Activated CD4-positive, CD25-positive, alpha-beta regulatory T cell treated with anti-CD3 and anti-CD28 coated beads, Interleukin-2, amount 50 U/mL, for 24 hours (primary cell): ENCODE measurements around the gene CIDEC.

Source experiments
- ATAC-seq, 2 donors: fragments of 150-1000 bp; cut with Tn5 transposase; one replicate each; pipeline ENCODE4 v1.10.0; 2021; ENCODE audit warnings: mild to moderate bottlenecking in 1 of 2, moderate library complexity in 1 of 2

Gene CIDEC

GRCh38 chr3:9879830-9880549 is at the start of gene CIDEC:
Gene CIDEC, minus strand, starts transcription at chr3:9880253. Its CDS starts 1,767 bp downstream, at chr3:9878486.
- ATAC-seq, result no peak

DNA sequence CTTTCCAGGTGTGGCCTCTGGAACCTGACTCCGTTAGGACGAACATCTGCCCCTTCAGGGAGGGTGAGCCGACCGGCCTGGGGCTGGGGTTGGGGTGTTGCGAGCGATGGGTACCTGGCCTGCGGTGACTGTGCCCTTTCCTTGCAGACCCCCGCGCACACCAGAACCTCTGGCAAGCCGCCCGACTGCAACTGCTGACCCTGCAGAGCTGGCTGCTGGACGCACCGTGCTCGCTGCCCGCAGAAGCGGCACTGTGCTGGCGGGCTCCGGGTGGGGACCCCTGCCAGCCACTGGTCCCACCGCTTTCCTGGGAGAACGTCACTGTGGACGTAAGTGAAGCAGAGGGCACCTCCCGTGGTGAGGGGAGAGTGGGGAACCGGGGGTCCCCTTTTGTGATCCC is 48.1 kb upstream of the CIDEC start:
- no peak for ATAC-seq

- ATAC-seq, result no peak
Measured at GRCh38 chr3:9918261-9919038, 38.4 kb upstream of the CIDEC start.

- ATAC-seq, result no peak
Measured at GRCh38 chr3:9917820-9918219, 37.8 kb upstream of the CIDEC start.

DNA sequence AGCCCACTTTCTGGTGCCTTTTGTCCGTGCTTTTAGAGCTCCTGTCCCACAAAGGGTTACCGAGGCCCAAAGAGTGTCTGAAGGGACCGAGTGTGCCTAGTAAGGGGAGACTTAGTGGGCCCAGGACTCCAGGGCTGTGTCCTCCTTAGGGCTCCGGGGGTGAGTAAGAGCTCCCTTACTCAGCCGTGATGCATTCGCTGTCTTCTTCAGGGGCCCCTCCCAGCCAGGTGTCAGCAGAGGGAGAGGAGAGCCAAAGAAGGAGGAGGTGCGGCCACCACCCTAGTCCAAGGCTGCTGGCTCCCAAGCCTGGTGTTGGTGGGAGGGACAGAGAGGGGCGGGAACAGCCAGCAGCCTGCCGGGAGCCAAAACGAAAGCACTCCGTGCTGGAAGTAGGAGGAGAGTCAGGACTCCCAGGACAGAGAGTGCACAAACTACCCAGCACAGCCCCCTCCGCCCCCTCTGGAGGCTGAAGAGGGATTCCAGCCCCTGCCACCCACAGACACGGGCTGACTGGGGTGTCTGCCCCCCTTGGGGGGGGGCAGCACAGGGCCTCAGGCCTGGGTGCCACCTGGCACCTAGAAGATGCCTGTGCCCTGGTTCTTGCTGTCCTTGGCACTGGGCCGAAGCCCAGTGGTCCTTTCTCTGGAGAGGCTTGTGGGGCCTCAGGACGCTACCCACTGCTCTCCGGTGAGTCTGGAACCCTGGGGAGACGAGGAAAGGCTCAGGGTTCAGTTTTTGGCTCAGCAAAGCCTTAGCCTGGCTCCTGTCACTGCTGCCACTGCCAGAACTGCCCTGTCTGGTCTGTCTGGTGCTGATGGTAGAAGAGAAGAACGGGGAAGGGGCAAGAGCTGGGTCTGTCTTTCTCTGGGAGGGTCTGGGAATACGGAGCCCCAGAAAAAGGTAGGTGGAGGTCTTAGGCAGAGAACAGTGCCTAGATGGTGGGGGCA is 37.0 kb upstream of the CIDEC start, which contains the start of gene IL17RC:
Gene IL17RC, plus strand, starts transcription at position 365 of the 947 bp plus-strand sequence. Its CDS starts 218 bp downstream, at position 583.
- peak; percentile 46 to 60 for ATAC-seq

DNA sequence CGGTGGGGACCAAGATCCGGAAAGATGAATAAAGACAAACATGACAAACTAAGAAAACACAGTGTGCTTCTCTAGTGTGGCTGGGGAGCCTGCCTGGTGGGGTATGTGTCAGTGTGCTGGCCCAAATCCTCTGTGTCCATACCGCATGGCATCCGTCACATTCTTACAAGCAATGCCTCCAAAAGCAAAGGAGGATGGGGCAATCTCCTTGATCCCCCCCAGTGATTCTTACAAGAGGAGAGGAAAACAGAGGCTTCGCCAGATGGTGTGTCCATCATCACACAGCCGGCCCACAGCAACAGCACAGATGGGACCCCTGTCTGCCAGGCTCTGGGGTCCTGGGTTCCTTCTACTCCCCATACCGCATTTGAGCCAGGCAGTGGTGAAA is 36.3 kb upstream of the CIDEC start:
- no peak for ATAC-seq

GRCh38 chr3:9915254-9916141 is 35.4 kb upstream of the CIDEC start:
- ATAC-seq, result peak; percentile 4 to 11

GRCh38 chr3:9914559-9915253 is 34.7 kb upstream of the CIDEC start:
- peak; percentile 5 to 35 for ATAC-seq

DNA sequence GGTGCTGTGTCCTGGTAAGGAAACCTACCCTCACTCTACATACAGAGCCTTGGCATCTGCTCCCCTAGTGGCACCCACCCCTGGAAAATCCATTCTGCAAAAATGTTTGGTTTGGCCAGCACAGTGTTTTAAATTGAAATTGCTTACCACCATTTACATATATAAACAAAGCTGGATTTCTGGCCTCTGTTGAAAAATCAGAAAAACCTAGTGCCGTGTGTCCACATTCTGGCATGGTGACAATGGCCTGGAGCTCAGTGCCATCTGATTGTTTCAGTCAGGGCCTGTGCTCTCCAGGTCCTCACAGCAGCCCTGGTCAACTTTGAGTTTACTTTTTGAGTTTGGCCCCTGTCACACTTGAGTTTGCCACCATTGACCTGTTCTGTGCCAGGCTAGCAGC is 34.0 kb upstream of the CIDEC start:
- ATAC-seq, result no peak

- no peak for ATAC-seq
Measured at GRCh38 chr3:9913601-9914000, 33.5 kb upstream of the CIDEC start.

- ATAC-seq, result peak; percentile 78 to 86
Measured at GRCh38 chr3:9912294-9912935, 32.4 kb upstream of the CIDEC start.

GRCh38 chr3:9911863-9912262 is 31.8 kb upstream of the CIDEC start:
- ATAC-seq, result no peak

- ATAC-seq, result peak; percentile 33 to 40
Measured at GRCh38 chr3:9909221-9910013, 29.4 kb upstream of the CIDEC start.

- no peak for ATAC-seq
Measured at GRCh38 chr3:9908286-9908685, 28.2 kb upstream of the CIDEC start.

- no peak for ATAC-seq
Measured at GRCh38 chr3:9906480-9906879, 26.4 kb upstream of the CIDEC start.

GRCh38 chr3:9903904-9904303 is 23.9 kb upstream of the CIDEC start:
- ATAC-seq, result no peak

GRCh38 chr3:9903238-9903624 is 23.2 kb upstream of the CIDEC start:
- ATAC-seq, result no peak

- ATAC-seq, result peak; percentile 4 to 34
Measured at GRCh38 chr3:9902372-9903237, 22.6 kb upstream of the CIDEC start, which contains the start of gene IL17RE. Gene IL17RE, plus strand, starts transcription at chr3:9902848. Its CDS starts 85 bp downstream, at chr3:9902933.

GRCh38 chr3:9901967-9902366 is 21.9 kb upstream of the CIDEC start:
- peak; percentile 28 to 57 for ATAC-seq
